Umbilical cord (tissue), 2 donors: ENCODE data around the gene ZBTB7C. TPM values are rescaled to one million over a fixed set of nuclear protein-coding genes. Genes with fewer than 3 reads are reported as not detected.

Experiments
- DNase-seq: peaks from one replicate; pipeline ENCODE4 v3.0.0-alpha.2; 2015; ENCODE audit warnings: low spot score
- total RNA-seq: library from RNA; depleted of rRNA; stranded (reverse); fragments of >200 nt; gene quantifications from one replicate; pipeline ENCODE4 v1.2.3, GENCODE V29; 2014; ENCODE audit warnings: low replicate concordance; ENCODE audit not compliant: insufficient read depth

ZBTB7C gene
- total RNA-seq, 1 donor from 2014 or later = 1.7 TPM

DNA sequence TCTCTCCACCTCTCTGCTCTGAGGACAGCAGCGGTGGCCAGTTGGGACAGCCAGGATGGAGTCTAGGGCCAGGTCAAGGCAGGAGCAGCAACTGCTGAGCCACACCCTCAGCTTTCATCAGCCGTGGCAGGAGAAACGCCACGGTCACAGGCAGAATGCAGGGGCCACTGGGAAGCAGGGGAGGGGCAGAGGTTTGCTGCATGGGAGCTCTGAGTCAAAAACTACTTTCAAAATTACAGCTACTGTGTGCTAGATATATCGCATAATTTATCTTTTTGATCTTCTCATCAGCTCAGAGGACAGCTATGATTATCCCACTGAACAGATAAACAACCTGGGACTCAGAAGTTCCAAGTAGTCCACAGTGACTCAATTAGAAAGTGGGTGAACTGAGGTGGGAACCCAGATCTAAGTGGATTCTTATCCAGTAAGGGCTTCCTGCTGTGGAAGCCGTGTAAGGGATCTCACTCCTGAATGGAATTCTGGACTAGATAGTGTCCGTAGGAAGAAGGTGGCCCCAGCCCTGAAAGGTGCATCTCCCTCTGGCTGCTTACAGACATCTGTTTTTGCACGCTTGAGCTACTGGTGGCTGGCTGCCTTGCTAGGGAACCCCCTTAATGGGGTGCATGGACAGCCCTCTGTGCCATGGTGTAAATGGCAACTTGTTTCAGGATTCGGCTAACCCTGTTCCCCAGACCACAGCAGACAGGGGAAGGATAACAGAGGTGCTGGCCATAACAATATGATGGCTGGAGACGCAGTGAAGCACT lies 284.1 kb downstream of the ZBTB7C start:
- DNase-seq = no peak

GRCh38 chr18:48123941-48124340 lies 285.2 kb downstream of the ZBTB7C start:
- no peak for DNase-seq

GRCh38 chr18:48123324-48123723 lies 285.9 kb downstream of the ZBTB7C start:
- no peak for DNase-seq

- DNase-seq = no peak
These were observed 286.4 kb downstream of the ZBTB7C start for GRCh38 chr18:48122816-48123215.

- no peak for DNase-seq
These were observed 286.8 kb downstream of the ZBTB7C start for GRCh38 chr18:48122376-48122775.

- no peak for DNase-seq
These were observed 287.4 kb downstream of the ZBTB7C start for GRCh38 chr18:48121752-48122151.

- no peak for DNase-seq
These were observed 290.0 kb downstream of the ZBTB7C start for GRCh38 chr18:48119204-48119603.

- DNase-seq = no peak
These were observed 292.1 kb downstream of the ZBTB7C start for GRCh38 chr18:48116873-48117630.

DNA sequence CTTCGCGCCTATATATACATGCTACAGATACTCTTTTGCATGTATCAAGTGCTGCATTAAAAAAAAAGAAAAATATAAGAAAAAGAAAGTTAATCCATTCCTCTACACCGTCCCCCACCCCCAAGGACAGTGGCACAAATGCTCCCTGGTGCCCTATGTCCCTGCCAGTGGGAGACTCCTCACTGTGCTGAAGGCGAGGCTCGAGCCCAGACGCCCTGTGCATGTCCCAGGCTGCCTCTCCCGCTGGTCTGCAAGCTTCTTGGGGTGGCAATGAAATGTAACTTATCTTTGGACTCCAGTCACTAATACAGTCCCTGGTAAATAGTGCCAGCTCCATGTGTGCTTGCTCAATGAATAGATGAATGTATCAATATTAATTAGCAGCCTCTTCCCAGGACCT lies 293.2 kb downstream of the ZBTB7C start:
- DNase-seq = no peak

DNA sequence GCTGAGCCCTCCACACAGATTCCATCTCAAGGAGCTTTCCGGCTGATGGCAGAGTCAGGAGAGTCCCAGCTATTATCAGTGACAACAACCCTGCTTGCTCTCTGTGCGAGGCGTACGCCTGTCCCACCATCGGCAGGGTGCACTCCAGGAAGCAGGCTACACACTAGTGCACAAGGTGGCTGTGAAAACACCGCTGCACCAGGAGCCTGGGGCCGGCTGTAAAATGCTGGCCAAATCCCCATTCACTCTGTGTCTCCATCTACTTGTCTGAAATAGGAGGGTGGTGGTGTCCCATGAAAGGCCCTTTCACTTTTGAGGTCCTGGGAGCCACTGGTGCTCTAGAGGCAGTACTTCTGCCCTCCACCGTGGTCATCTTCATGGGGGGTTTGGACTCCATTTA lies 295.5 kb downstream of the ZBTB7C start:
- no peak for DNase-seq

GRCh38 chr18:48111587-48111986 lies 297.6 kb downstream of the ZBTB7C start:
- DNase-seq = no peak

- no peak for DNase-seq
These were observed 298.4 kb downstream of the ZBTB7C start for GRCh38 chr18:48110797-48111196.

GRCh38 chr18:48109961-48110493 lies 299.2 kb downstream of the ZBTB7C start:
- DNase-seq = no peak

GRCh38 chr18:48108136-48108535 lies 301.0 kb downstream of the ZBTB7C start:
- DNase-seq = no peak

DNA sequence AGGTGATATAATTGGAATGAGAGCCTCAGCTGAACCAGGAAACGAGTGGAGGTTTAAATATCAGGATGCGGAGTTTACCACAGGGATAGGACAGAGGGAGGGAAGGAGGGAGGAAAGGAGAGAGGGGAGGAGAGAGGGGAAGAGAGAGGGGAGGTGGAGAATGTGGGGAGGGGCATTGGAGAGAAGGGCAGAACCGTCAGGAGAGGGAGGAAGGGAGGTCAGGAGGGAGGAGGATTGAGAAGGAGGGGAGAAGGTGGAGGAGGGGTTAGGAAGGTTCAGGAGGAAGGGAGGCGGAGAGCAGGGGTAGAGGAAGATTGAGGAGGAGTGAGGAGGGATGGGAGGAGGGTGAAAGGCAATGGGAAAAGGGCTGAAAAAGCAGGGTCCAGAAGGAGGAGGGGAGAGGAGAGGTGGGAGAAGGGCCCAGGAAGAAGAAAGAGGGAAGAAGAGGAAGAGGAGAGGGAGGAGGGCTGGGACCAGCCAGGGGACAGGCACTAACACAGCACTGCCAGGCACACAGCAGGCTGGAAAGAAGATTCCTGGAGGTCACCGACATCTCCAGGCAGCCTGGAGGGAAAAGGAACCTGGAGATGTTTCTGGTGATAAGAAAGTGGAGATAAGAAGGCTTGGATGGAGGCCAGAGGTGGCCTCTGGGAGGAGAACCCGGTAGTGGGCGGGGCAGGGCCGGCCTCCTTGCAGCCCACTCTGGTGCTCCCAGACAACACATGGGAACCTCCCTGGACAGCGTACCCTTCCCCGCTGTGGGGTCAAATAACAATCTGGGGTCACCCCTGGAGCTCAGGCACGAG lies 302.0 kb downstream of the ZBTB7C start:
- DNase-seq = no peak

DNA sequence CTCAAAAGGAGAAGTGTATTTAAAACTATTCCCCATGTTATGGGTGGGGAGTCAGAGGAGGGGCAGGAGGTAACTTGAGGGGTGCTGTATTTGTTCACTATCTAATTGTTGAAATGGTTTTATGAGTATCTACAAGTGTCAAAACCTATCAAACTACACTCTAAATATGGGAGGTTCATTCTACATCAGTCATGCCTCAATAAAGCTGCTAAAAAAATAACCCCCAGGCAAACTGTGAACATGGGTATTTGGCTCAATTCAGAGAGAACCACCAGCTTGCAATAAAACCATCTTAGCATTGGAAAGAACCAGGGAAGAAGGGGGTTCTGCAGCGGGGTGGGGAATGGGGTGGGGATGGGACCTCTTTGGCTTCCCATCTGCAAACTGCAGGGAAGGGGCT lies 302.7 kb downstream of the ZBTB7C start:
- DNase-seq = no peak

GRCh38 chr18:48105317-48105716 lies 303.9 kb downstream of the ZBTB7C start:
- DNase-seq = no peak

DNA sequence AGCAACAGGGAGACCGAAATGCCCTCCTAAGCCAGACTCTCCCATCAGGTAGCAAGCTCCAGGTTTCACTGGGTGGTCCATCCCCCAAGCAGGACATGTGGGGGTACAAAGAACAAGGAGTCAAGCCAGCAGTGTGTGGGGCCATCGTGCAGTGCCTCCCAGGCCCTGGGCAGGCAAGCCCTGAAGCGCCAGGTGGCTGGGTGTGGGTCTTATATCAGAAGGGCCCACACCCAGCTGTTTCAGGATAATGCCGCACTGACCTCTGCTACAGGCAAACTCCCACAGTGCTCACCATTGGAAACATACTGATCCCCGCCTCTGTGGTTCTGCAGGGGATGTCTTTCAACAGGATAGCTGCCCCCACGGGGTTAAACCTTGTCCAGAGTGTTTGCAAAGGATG lies 304.5 kb downstream of the ZBTB7C start:
- no peak for DNase-seq

- no peak for DNase-seq
These were observed 308.5 kb downstream of the ZBTB7C start for GRCh38 chr18:48100651-48101165.

DNA sequence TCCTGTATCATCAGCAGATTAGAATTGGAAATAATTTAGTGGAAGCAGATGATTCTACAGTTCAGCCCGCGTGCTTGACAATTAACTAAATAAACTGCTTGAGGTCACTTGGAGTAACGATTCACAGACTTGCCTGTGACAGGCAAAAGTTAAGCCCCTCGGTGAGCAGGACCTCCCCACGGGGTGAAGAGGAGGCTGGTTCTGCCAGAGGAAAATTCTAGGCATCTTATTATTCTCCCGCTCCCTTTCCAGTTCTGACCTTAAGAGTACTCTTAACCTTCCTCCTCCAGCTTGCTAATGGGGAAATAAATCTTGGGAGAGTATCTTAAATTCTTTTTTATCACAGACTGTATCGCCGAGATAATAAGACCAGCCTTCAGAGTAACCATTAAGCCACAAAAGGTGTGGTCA lies 309.0 kb downstream of the ZBTB7C start:
- no peak for DNase-seq

DNA sequence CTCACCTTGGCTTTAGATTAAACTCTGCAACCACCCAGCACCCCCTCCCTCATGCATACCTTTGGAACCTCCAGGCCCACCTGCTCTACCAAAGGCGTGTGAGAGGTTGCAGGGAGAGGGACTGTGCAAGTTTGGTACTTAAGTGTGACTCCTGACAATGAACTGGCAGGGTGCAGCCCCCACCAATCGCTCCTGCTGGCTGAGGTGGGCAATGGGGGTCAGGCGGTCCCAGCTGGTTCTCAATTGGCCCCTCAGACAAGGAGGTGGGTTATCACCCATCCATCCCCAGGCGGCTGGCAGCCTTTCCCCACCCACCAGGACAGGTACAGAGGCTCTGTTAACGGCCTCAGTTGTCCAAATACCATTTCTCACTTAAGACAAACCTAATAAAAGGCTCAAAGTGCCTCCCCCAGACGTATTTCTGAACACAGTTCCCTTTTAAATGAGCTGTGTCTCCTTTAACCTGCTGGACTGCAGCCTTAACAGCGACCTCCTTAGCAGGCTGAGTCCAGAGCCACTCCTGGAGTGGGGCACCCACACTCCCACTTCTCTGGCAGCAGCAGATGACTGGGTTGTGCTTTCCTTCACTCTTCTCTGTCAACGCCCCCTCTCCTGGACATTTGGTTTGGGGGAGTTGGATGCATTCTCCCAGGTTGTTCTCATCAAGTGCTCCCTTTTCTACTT lies 309.6 kb downstream of the ZBTB7C start:
- DNase-seq = no peak
